ENCODE measurements around the gene ABHD12. TPM values are rescaled to one million over a fixed set of nuclear protein-coding genes. Genes with fewer than 3 reads are reported as not detected.

The ABHD12 gene
- total and polyA plus RNA-seq, 2 donors (not counting 1 experiment from before 2014, with no cell fraction given): 9.6 to 28.3 TPM

DNA sequence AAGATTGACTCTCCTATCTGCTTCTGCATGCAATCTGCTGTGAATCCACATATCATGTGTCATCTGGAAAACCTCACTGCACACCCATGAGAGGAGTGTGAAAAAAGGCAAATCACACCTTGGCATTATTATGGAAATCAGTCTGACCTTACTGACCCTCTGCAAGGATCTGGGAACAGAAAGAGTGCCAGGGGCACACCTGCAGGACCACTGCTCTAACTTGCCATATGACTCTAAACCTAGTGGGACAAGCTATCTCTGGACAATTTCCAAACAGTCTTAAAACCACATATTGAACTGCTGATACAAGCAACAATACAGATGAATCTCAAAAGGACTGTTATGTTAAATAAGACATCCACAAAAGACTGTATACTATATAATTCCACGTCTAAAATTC, 50.3 kb downstream of the ABHD12 start:
- no peak overlapping the region for H3K4me3 Mint-ChIP-seq
- H3K9me3 ChIP-seq (ENCODE audit: control extremely low read depth in 1 of 3, control insufficient read depth in 2 of 3, insufficient read depth in 1 of 3, low read length in 2 of 3): peaks cover 0 to 4% (median 0%) of the 10 kb centered on the region in 3 donors
- H2AFZ ChIP-seq (ENCODE audit: insufficient read depth, low read depth, low read length, poor library complexity, severe bottlenecking): no peak overlapping the region
- WGBS (ENCODE audit: insufficient coverage): no CpG with 5 or more reads among the region's 1 CpG
- TF ChIP-seq EZH2 (IDR thresholded peaks at IDR 0.05; ENCODE audit: borderline replicate concordance, insufficient read depth, low read depth, low read length, poor library complexity, severe bottlenecking): no peak
- TF ChIP-seq, protein P1, sequence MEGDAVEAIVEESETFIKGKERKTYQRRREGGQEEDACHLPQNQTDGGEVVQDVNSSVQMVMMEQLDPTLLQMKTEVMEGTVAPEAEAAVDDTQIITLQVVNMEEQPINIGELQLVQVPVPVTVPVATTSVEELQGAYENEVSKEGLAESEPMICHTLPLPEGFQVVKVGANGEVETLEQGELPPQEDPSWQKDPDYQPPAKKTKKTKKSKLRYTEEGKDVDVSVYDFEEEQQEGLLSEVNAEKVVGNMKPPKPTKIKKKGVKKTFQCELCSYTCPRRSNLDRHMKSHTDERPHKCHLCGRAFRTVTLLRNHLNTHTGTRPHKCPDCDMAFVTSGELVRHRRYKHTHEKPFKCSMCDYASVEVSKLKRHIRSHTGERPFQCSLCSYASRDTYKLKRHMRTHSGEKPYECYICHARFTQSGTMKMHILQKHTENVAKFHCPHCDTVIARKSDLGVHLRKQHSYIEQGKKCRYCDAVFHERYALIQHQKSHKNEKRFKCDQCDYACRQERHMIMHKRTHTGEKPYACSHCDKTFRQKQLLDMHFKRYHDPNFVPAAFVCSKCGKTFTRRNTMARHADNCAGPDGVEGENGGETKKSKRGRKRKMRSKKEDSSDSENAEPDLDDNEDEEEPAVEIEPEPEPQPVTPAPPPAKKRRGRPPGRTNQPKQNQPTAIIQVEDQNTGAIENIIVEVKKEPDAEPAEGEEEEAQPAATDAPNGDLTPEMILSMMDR (IDR thresholded peaks at IDR 0.05): no peak
- H3K4me1 ChIP-seq (ENCODE audit: control insufficient read depth in 2 of 2, insufficient read depth in 2 of 2, low read length in 2 of 2): no peaks in the 10 kb centered on the region
- H3K27me3 Mint-ChIP-seq: no peaks in the 10 kb centered on the region
- H3K9me3 Mint-ChIP-seq (ENCODE audit: insufficient read depth): no peaks in the 10 kb centered on the region
- no peaks in the 10 kb centered on the region for H3K27me3 ChIP-seq (replicated peaks in 1 of 4; ENCODE audit: control extremely low read depth in 1 of 4, control insufficient read depth in 3 of 4, insufficient read depth in 4 of 4, low read length in 3 of 4)
- DNase-seq (no peak), ATAC-seq (ENCODE audit: low read depth) (no peak)
- H3K4me1 Mint-ChIP-seq: peaks cover 16% of the 10 kb centered on the region
- ChIA-PET POLR2A (no interaction called here), CTCF (no interaction called here)
- peaks cover 44% of the 10 kb centered on the region for H3K79me2 ChIP-seq (ENCODE audit: control insufficient read depth, insufficient read depth, low read length)
- no peak overlapping the region for H3K4me2 ChIP-seq (replicated peaks; ENCODE audit: low read depth, low read length, poor library complexity, severe bottlenecking)
- H3K27ac ChIP-seq (ENCODE audit: low read length in 2 of 2): no peak overlapping the region
- no peaks in the 10 kb centered on the region for H4K20me1 ChIP-seq (ENCODE audit: control insufficient read depth, insufficient read depth, low read length, poor library complexity, severe bottlenecking)
- H3K9ac ChIP-seq (ENCODE audit: low read length): no peak overlapping the region
- peaks cover 0 to 4% of the 10 kb centered on the region in 2 experiments for H3K36me3 ChIP-seq (replicated peaks in 1 of 2; ENCODE audit: control extremely low read depth in 1 of 2, control insufficient read depth in 1 of 2, extremely low read depth in 1 of 2, insufficient read depth in 2 of 2, low read length in 1 of 2)
- no peak overlapping the region for H3K27ac Mint-ChIP-seq
- H3K4me3 ChIP-seq (ENCODE audit: control extremely low read depth in 1 of 5, extremely low read depth in 1 of 5, insufficient read depth in 1 of 5, low read depth in 2 of 5, low read length in 4 of 5): no peak overlapping the region
- intact Hi-C loops (cut with micrococcal nuclease): no loop called here

DNA sequence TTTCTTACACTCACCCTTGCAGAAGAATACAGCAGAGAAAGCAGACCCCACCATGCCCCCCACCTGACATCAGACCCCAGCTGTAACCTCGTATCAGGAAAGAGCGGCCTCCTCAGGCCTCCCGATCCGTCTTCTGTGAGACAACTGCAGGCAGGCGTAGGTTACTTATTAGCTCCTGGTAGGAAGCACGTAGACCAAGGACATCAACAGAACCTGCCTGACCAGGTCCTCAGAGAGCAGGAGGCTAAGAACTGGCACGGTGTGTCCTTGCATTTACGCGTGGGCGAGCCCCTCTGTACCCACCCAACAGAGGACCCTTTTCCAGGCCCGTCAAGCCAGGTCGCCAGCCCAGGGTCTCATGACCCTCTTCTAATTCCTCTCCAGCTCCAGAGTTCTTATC, 51.0 kb downstream of the ABHD12 start:
- no peak overlapping the region for H3K27ac Mint-ChIP-seq

More for the DNA sequence above, 51.0 kb downstream of the ABHD12 start:
- H3K9me3 ChIP-seq (ENCODE audit: control extremely low read depth in 1 of 3, control insufficient read depth in 2 of 3, insufficient read depth in 1 of 3, low read length in 2 of 3): peaks cover 0 to 4% (median 0%) of the 10 kb centered on the region in 3 donors
- ATAC-seq (ENCODE audit: low read depth) (no peak), DNase-seq (no peak)
- H3K9ac ChIP-seq (ENCODE audit: low read length): no peak overlapping the region
- WGBS (ENCODE audit: insufficient coverage): 97% methylated on average over 12 of the region's 12 CpGs
- H3K4me2 ChIP-seq (replicated peaks; ENCODE audit: low read depth, low read length, poor library complexity, severe bottlenecking): no peak overlapping the region
- no peaks in the 10 kb centered on the region for H4K20me1 ChIP-seq (ENCODE audit: control insufficient read depth, insufficient read depth, low read length, poor library complexity, severe bottlenecking)
- TF ChIP-seq EZH2 (IDR thresholded peaks at IDR 0.05; ENCODE audit: borderline replicate concordance, insufficient read depth, low read depth, low read length, poor library complexity, severe bottlenecking): no peak
- TF ChIP-seq, protein P1 (IDR thresholded peaks at IDR 0.05): no peak
- Mint-ChIP-seq H3K4me3 (no peak overlapping the region), H3K4me1 (peaks cover 14% of the 10 kb centered on the region), H3K27me3 (no peaks in the 10 kb centered on the region), H3K9me3 (ENCODE audit: insufficient read depth) (no peaks in the 10 kb centered on the region)
- H3K27me3 ChIP-seq (replicated peaks in 1 of 4; ENCODE audit: control extremely low read depth in 1 of 4, control insufficient read depth in 3 of 4, insufficient read depth in 4 of 4, low read length in 3 of 4): no peaks in the 10 kb centered on the region
- H3K27ac ChIP-seq (ENCODE audit: low read length in 2 of 2): no peak overlapping the region
- no peak overlapping the region for H3K4me3 ChIP-seq (ENCODE audit: control extremely low read depth in 1 of 5, extremely low read depth in 1 of 5, insufficient read depth in 1 of 5, low read depth in 2 of 5, low read length in 4 of 5)
- intact Hi-C loops (cut with micrococcal nuclease): no loop called here
- no peak overlapping the region for H2AFZ ChIP-seq (ENCODE audit: insufficient read depth, low read depth, low read length, poor library complexity, severe bottlenecking)
- peaks cover 0 to 4% of the 10 kb centered on the region in 2 experiments for H3K36me3 ChIP-seq (replicated peaks in 1 of 2; ENCODE audit: control extremely low read depth in 1 of 2, control insufficient read depth in 1 of 2, extremely low read depth in 1 of 2, insufficient read depth in 2 of 2, low read length in 1 of 2)
- CTCF ChIA-PET: no interaction called here
- H3K4me1 ChIP-seq (ENCODE audit: control insufficient read depth in 2 of 2, insufficient read depth in 2 of 2, low read length in 2 of 2): no peaks in the 10 kb centered on the region
- POLR2A ChIA-PET: no interaction called here
- peaks cover 44% of the 10 kb centered on the region for H3K79me2 ChIP-seq (ENCODE audit: control insufficient read depth, insufficient read depth, low read length)
